H1 (cell line): ENCODE measurements around the gene UBAP2.

Experiments used
- EZH2 ChIP-seq: fragments of 200-600 bp; sonication (generic); IDR thresholded peaks from 2 replicates; pipeline ENCODE4 v1.7.1; 2012; ENCODE audit warnings: low read depth, mild to moderate bottlenecking, moderate library complexity, low read length, inconsistent platforms; ENCODE audit not compliant: severe bottlenecking
- FOSL1 ChIP-seq: IDR thresholded peaks from 2 replicates; pipeline ENCODE4 v1.6.1; 2011; ENCODE audit warnings: mild to moderate bottlenecking, low read depth, low read length, moderate library complexity; ENCODE audit not compliant: insufficient read depth
- MAFK ChIP-seq: IDR thresholded peaks from 2 replicates; pipeline ENCODE4 v1.6.1; 2012; ENCODE audit warnings: low read depth, mild to moderate bottlenecking, improper control_type of control experiment, low read length
- POLR2A ChIP-seq, 2 experiments: IDR thresholded peaks; 1 replicate in 1 of 2; 2 replicates in 1 of 2; pipeline ENCODE4 v1.6.1; 2011; ENCODE audit warnings: low read depth in 2 of 2, low read length in 2 of 2, mild to moderate bottlenecking in 2 of 2; ENCODE audit errors: control extremely low read depth in 1 of 2
- POLR2AphosphoS5 ChIP-seq: IDR thresholded peaks from 2 replicates; pipeline ENCODE4 v1.6.1; 2011; ENCODE audit warnings: low read depth, low read length
- RAD21 ChIP-seq, 2 experiments: IDR thresholded peaks in 1 of 2; conservative IDR thresholded peaks in 1 of 2; 2 replicates each; pipeline ENCODE4 v1.6.1; 2011; ENCODE audit warnings: low read depth in 2 of 2, low read length in 2 of 2, improper control_type of control experiment in 1 of 2, inconsistent platforms in 1 of 2, mild to moderate bottlenecking in 1 of 2, moderate library complexity in 1 of 2
- TEAD4 ChIP-seq: IDR thresholded peaks from 2 replicates; pipeline ENCODE4 v1.6.1; 2012; ENCODE audit warnings: low read depth, low read length, inconsistent platforms, mixed read lengths
- USF2 ChIP-seq: IDR thresholded peaks from 2 replicates; pipeline ENCODE4 v1.6.1; 2011; ENCODE audit warnings: low read length, improper control_type of control experiment
- ZNF274 ChIP-seq: IDR thresholded peaks from 2 replicates; pipeline ENCODE4 v1.7.0; 2012; ENCODE audit warnings: low read length, borderline replicate concordance; ENCODE audit errors: extremely low read depth
- TF ChIP-seq, protein P1 (sequence below), 3 experiments: IDR thresholded peaks; 1 replicate in 2 of 3; 2 replicates in 1 of 3; pipeline versions ENCODE4 v1.5.1 to v1.6.1; 2011; ENCODE audit warnings: low read length in 3 of 3, mild to moderate bottlenecking in 3 of 3, inconsistent platforms in 2 of 3, low read depth in 1 of 3, moderate library complexity in 1 of 3; ENCODE audit not compliant: insufficient read depth in 1 of 3; ENCODE audit errors: control extremely low read depth in 1 of 3

DNA sequence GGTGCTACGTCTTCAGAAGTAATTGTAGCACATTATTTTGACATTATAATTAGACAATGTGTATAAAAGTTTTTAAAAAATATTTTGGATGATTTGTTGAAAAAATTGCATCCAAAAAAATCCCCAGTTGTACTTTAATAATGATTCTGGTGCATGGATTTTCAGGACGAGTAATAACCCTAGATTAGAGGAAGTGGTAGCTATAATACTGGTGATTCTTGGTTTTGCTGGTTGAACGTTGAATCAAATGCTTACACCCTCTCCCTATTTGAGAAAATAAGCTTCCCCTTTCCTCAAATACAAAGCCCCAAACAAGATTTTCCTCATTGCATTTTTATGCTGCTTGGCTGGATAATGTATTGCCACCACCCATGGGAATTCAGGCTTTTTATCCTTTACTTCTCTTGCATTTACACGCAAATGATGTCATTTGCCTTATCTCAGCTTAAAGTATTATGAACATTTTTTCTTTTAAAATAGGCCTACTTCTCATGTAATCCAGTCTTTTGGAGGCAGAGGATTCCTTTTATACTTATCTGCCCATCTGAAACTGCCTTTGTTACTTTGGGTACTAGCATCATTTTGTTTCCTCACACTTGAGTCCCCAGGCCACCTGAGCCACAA is 145.4 kb downstream of the UBAP2 start:
- TF ChIP-seq POLR2AphosphoS5 (no peak), TEAD4 (no peak), MAFK (no peak), EZH2 (no peak), ZNF274 (no peak), USF2 (no peak), RAD21 (IDR thresholded peaks at IDR 0.05 in 1 of 2, conservative IDR thresholded peaks at IDR 0.05 in 1 of 2; ENCODE audit: low read depth in 2 of 2, low read length in 2 of 2) (no peak), FOSL1 (no peak), POLR2A (IDR thresholded peaks at IDR 0.05; ENCODE audit: control extremely low read depth in 1 of 2, low read depth in 2 of 2, low read length in 2 of 2) (no peak)
- TF ChIP-seq, protein P1, sequence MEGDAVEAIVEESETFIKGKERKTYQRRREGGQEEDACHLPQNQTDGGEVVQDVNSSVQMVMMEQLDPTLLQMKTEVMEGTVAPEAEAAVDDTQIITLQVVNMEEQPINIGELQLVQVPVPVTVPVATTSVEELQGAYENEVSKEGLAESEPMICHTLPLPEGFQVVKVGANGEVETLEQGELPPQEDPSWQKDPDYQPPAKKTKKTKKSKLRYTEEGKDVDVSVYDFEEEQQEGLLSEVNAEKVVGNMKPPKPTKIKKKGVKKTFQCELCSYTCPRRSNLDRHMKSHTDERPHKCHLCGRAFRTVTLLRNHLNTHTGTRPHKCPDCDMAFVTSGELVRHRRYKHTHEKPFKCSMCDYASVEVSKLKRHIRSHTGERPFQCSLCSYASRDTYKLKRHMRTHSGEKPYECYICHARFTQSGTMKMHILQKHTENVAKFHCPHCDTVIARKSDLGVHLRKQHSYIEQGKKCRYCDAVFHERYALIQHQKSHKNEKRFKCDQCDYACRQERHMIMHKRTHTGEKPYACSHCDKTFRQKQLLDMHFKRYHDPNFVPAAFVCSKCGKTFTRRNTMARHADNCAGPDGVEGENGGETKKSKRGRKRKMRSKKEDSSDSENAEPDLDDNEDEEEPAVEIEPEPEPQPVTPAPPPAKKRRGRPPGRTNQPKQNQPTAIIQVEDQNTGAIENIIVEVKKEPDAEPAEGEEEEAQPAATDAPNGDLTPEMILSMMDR (IDR thresholded peaks at IDR 0.05; ENCODE audit: control extremely low read depth in 1 of 3, insufficient read depth in 1 of 3, low read depth in 1 of 3, low read length in 3 of 3), result no peak
